Astrocyte (in vitro differentiated cells and primary cell): ENCODE data around the gene CD99L2.

Experiments
- CTCF ChIP-seq: IDR thresholded peaks from 2 replicates; pipeline ENCODE4 v1.5.1; 2011; ENCODE audit warnings: low read depth, mild to moderate bottlenecking, inconsistent platforms, low read length, moderate library complexity; ENCODE audit not compliant: insufficient read depth
- EZH2 ChIP-seq: IDR thresholded peaks from 2 replicates; pipeline ENCODE4 v1.6.1; 2012; ENCODE audit warnings: mild to moderate bottlenecking, low read length, inconsistent platforms; ENCODE audit not compliant: insufficient read depth

GRCh38 chrX:150848914-150849365, 49.5 kb downstream of the CD99L2 start:
- TF ChIP-seq CTCF (no peak), EZH2 (no peak)
